Tibial artery (tissue), 4 donors: ENCODE results near the gene DMBT1.

Source experiments
- DNase-seq, 2 donors: peaks; one replicate each; pipeline ENCODE4 v3.0.0-alpha.2; 2019
- H3K27ac ChIP-seq, 2 donors: fragments of 200-600 bp; sonication (generic) in 1 of 2; 1 replicate in 1 of 2; 2 replicates in 1 of 2; pipeline ENCODE4 v1.5.1; 2018 to 2019; ENCODE audit warnings: mild to moderate bottlenecking in 1 of 2
- H3K27me3 ChIP-seq, 2 donors: fragments of 200-600 bp; sonication (generic) in 1 of 2; one replicate each; pipeline versions ENCODE4 v1.5.1 to v1.6.0; 2016 to 2019
- H3K36me3 ChIP-seq, 3 donors: fragments of 200-600 bp; sonication (generic) in 2 of 3; one replicate each; pipeline ENCODE4 v1.5.1; 2016 to 2019; ENCODE audit warnings: mild to moderate bottlenecking in 2 of 3
- H3K4me1 ChIP-seq, 4 donors: fragments of 200-600 bp; sonication (generic) in 2 of 4; 1 replicate in 3 of 4; 2 replicates in 1 of 4; pipeline ENCODE4 v1.5.1; 2016 to 2019
- H3K4me3 ChIP-seq, 2 donors: fragments of 200-600 bp; sonication (generic) in 1 of 2; 1 replicate in 1 of 2; 2 replicates in 1 of 2; pipeline ENCODE4 v1.5.1; 2018 to 2019; ENCODE audit warnings: mild to moderate bottlenecking in 2 of 2
- H3K9me3 ChIP-seq, 3 donors: fragments of 200-600 bp; sonication (generic) in 1 of 3; one replicate each; pipeline ENCODE4 v1.5.1; 2016 to 2019
- intact Hi-C: fragments of 100-400 bp; cut with DNase I; formaldehyde crosslinking; loops from one replicate; pipeline ENCODE4 v1.15.0; 2023; ENCODE audit warnings: low total_unique reads
- TF ChIP-seq, protein P1 (sequence below), 2 experiments: fragments of 200-600 bp in 1 of 2; fragments of 450-650 bp in 1 of 2; IDR thresholded peaks; one replicate each; pipeline ENCODE4 v1.5.1; 2017 to 2019; ENCODE audit warnings: antibody characterized with exemption in 2 of 2, mild to moderate bottlenecking in 1 of 2, moderate library complexity in 1 of 2

DMBT1 gene

DNA sequence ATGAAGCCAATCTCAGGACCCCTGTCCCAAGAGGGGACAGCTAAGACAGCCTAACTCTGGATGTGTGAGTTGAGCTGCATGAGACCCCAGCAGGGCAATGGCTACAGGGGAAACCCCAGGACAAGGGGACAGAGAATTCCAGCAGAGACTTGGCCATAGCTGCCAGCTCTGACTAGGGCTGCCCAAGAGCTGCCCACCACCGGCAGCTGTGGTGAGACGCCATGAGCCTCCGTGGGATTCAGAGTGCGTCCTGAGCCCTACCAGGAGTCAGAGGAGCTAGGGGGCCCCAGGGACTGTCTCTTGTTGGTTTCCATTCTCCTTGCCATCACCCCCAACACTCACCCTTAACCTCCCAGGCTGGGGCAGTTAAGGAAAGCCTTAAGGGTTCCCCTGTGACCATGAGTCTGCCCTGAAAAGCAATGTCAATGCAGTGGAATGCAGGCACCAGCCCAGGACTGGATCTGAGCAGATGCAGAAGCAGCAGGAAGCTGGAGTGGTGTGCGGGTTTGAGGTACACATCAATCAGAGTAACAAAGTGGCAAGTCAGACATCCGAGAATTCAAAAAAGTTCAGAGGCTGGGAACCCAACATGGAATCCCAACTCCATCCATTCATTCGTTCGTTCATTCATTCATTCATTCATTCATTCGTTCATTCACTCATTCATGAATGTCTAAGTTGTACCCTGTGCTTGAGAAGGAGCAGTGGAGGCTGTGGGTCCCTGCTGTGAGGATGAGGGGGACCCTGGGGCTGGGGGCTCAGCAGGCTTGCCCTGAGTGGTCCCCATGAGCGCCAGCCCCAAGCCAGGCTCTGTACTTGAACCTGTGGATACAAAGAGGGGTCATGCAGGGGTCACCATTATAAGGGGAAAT is 86.2 kb downstream of the DMBT1 start:
- Histone ChIP-seq H3K36me3 (no peaks in the 10 kb centered on the region), H3K4me3 (no peak overlapping the region), H3K27ac (no peak overlapping the region), H3K27me3 (peaks cover 0 to 33% of the 10 kb centered on the region in 2 donors), H3K9me3 (no peaks in the 10 kb centered on the region), H3K4me1 (no peaks in the 10 kb centered on the region)
- intact Hi-C loops, result loop anchor here (5.0 kb wide), 1 partner anchor 56 kb away; no protein-coding TSS in a partner anchor
- DNase-seq, result peak in 1 of 2 donors; percentile 42
- TF ChIP-seq, protein P1, sequence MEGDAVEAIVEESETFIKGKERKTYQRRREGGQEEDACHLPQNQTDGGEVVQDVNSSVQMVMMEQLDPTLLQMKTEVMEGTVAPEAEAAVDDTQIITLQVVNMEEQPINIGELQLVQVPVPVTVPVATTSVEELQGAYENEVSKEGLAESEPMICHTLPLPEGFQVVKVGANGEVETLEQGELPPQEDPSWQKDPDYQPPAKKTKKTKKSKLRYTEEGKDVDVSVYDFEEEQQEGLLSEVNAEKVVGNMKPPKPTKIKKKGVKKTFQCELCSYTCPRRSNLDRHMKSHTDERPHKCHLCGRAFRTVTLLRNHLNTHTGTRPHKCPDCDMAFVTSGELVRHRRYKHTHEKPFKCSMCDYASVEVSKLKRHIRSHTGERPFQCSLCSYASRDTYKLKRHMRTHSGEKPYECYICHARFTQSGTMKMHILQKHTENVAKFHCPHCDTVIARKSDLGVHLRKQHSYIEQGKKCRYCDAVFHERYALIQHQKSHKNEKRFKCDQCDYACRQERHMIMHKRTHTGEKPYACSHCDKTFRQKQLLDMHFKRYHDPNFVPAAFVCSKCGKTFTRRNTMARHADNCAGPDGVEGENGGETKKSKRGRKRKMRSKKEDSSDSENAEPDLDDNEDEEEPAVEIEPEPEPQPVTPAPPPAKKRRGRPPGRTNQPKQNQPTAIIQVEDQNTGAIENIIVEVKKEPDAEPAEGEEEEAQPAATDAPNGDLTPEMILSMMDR (IDR thresholded peaks at IDR 0.05), result no peak

- TF ChIP-seq, protein P1 (IDR thresholded peaks at IDR 0.05), result no peak
Observed at GRCh38 chr10:122647383-122647968, 86.9 kb downstream of the DMBT1 start.

GRCh38 chr10:122648599-122649428 is 88.3 kb downstream of the DMBT1 start:
- no peaks in the 10 kb centered on the region for H3K9me3 ChIP-seq
- H3K4me3 ChIP-seq, result no peak overlapping the region
- peak in 1 of 2 donors; percentile 54 for DNase-seq
- no peaks in the 10 kb centered on the region for H3K36me3 ChIP-seq
- peaks cover 0 to 37% of the 10 kb centered on the region in 2 donors for H3K27me3 ChIP-seq
- intact Hi-C loops, result loop anchor here (5.0 kb wide), 1 partner anchor 53 kb away; no protein-coding TSS in a partner anchor
- no peaks in the 10 kb centered on the region for H3K4me1 ChIP-seq
- H3K27ac ChIP-seq, result no peak overlapping the region
- TF ChIP-seq, protein P1 (IDR thresholded peaks at IDR 0.05), result peak; percentile 69 to 76

More at GRCh38 chr10:122647383-122647968, 86.9 kb downstream of the DMBT1 start:
- peak in 1 of 2 donors; percentile 38 for DNase-seq
- intact Hi-C loops, result loop anchor here (5.0 kb wide), 1 partner anchor 55 kb away; no protein-coding TSS in a partner anchor
- Histone ChIP-seq H3K4me3 (no peak overlapping the region), H3K27me3 (peaks cover 0 to 35% of the 10 kb centered on the region in 2 donors), H3K36me3 (no peaks in the 10 kb centered on the region), H3K27ac (no peak overlapping the region), H3K4me1 (no peaks in the 10 kb centered on the region), H3K9me3 (no peaks in the 10 kb centered on the region)

DNA sequence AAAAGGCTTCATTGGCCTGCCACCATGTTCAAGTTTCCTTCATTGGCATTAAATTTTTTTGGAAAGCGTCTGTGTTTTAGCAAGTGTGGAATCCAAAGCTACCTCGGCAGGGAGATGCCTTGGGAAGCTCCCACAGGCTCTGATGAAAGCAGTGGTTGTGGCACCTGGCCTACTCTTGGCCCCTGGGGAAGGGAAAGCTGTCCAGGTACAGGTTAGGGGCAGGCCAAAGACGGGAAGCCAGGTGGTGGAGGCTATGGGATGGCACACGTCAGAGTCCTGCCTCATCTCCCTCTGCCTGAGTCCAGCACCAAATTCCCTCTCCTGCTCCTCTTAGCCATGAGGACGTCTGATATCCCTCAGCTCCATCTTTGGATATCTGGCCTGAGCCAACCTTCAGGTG is 89.3 kb downstream of the DMBT1 start:
- DNase-seq, result peak in 1 of 2 donors; percentile 25

More for the DNA sequence above, 89.3 kb downstream of the DMBT1 start:
- TF ChIP-seq, protein P1 (IDR thresholded peaks at IDR 0.05), result no peak
- H3K27ac ChIP-seq, result no peak overlapping the region
- no peaks in the 10 kb centered on the region for H3K4me1 ChIP-seq
- H3K9me3 ChIP-seq, result no peaks in the 10 kb centered on the region
- intact Hi-C loops, result loop anchor here (5.0 kb wide), 1 partner anchor 52 kb away; no protein-coding TSS in a partner anchor
- no peak overlapping the region for H3K4me3 ChIP-seq
- H3K27me3 ChIP-seq, result peaks cover 0 to 37% of the 10 kb centered on the region in 2 donors
- no peaks in the 10 kb centered on the region for H3K36me3 ChIP-seq
